ENCODE results near the gene MON1A.

Gene MON1A

DNA sequence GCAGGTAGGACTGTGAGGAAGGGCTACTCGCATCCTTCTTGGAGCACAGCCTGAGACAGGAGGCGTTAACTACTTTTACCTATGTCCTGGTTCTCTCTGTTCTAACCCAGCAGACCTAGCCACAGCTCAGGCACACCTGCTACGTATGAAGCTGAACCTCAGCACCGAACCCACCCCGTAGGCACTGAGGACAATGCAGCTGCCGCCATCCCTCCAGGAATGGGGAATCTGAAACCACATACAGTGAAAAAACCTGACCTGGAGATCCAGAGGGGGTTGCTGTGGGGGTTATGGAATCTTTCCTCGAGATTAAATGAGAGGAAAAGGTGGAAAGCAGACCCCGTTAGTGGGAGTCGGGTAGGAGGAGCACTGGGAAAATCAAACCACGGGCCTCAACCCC, 40.3 kb downstream of the MON1A start:
- no peak for DNase-seq (ENCODE audit: low spot score)

DNA sequence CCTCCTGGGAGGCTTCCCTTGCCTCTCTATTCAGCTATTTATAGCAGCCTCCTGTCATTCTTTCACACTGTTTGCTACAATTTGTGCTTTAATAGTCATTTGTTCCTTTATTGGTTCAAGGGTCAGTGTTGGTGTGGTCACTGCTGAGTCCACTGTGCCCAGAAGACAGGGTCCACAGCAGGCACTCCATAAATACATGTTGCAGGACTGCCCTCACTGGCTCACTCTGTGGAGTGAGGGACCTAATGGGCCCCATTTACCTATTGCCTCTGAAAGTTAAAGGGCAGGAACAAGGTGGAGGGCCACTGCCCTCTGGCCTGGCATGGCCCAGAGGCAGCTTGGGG, 42.7 kb downstream of the MON1A start:
- no peak for DNase-seq (ENCODE audit: low spot score)

DNA sequence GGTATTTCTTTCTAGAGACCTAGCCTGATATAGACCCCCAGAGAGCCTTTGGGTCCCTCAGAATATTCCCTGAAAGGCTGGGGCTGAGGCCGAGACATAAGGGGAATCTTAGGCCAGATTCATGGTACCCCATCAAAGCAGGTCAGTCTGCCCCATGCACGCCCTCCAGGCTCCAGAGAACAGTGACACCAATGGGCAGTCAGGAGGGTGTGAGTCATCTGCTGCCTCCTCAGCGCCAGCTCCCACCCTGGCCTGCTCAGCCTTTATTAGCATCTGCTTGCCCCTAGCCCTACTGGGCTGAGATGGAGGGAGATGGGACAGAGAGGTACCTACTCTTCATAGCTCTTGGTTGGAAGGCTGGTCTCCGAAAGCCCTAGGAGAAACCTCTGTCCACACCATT, 45.6 kb downstream of the MON1A start:
- DNase-seq (ENCODE audit: low spot score), result no peak

GRCh38 chr3:49882166-49882565, 47.4 kb downstream of the MON1A start:
- DNase-seq (ENCODE audit: low spot score), result no peak

DNA sequence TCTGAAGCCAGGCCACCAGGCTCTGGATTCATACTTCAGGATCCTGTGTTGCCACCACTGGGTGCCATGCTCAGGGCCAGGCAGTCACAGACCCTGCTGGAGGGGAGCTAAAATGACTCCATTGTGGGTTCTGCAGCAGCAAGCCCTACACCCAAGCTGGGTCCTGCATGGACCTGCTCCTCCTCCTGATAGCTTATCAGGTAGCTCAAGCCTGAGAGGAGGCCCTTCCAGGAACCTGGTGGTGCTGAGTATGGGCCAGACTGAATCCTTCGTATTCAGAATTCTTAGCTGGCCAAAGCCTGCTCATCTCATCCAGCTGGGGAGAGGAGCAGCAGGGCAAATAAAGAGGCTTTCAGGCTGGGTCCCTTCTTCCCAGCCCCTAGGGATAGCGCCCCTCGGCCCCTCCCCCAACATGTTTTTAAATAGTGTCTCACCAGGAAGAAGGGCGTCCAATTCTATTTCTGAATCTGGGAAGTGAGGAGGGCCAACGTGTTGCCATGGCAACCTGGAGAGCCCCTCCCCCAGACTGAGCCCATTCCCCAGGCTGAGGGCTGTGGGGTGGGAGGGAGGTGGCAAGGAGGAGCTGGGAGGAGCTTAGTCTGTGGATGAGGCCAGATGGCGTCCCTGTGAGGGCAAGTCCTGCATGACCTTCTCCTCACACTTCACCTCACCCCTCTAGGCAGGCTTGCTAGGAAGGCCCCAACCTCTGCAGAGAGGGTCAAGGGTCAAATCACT, 48.9 kb downstream of the MON1A start:
- peak; percentile 84 for DNase-seq (ENCODE audit: low spot score)

- no peak for DNase-seq (ENCODE audit: low spot score)
Measured at GRCh38 chr3:49879721-49880120, 49.9 kb downstream of the MON1A start.

DNA sequence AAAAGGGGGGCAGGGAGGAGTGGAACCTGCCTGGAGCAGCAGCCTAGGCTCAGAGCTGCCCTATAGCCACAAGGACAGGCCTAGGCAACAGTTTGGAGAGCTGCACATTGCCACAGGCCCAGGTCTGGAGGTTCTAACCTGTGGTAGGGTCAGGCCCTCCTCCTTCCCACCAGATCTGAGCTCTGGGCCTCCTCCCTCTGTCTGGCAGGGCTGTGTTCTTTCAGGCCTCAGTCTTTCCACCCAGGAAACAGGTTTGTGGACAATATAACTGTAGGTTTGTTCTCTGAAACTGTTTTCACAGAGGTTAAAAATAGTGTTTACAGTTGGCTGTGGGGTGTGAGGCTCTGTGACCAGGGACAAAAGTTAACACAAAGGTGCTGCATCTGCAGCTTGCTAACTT, 50.9 kb downstream of the MON1A start:
- no peak for DNase-seq (ENCODE audit: low spot score)

- DNase-seq (ENCODE audit: low spot score), result no peak
Measured at GRCh38 chr3:49877716-49878115, 51.9 kb downstream of the MON1A start.

- DNase-seq (ENCODE audit: low spot score), result no peak
Measured at GRCh38 chr3:49876567-49876966, 53.0 kb downstream of the MON1A start.

GRCh38 chr3:49873623-49874022, 56.0 kb downstream of the MON1A start:
- no peak for DNase-seq (ENCODE audit: low spot score)

DNA sequence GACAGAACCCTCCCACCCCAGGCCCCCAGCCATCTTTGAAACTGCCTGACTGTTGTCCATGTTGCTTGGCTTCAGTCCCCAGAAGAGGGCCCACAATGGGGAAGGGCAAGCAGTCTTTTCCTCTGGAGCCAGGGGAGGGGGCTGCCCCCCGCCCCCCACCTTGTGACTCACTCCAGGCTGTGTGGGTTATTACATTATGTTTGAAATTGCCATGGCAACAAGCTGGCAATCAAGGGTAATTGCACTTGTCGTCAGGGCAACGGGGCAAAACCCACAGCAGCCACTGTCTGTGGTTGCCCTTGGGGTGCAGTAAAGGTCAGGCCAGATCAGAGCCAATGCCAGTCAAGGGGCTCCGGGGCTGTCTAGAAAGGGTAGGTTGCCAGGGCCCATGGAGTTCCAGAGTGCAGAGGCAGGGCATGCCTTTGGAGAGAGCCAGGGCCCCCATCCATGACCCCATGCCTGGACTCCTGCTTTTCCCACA, 56.8 kb downstream of the MON1A start:
- DNase-seq (ENCODE audit: low spot score), result no peak

DNA sequence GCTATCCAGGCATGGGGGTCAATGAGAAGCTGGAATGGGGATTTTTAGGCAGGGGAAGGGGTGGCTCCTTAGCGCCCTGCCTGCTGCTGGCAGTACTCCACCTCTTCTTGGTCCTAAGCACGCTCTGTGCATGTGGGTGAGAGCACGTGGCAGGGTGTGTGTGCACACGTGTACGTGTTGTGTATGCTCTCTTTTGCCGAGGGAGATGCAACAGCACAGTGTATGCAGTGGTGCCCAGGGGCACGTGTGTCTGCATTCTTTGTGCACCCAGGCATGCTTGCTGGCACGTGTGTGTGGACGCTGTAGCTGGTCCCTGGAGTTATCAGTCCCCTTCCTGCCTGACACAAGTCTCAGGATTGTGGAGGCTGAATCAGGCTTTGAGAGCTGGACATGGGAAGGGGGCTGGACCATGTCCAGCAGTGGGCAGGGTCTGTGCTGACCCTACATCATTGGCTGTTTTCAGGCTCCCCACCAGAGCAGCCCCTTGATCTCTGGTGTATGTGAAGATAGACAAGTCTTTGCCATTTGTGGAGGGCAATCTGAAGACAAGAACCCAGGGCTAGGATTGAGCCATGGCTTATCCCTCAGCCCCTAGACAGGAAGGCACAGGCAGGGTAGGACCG, 58.0 kb downstream of the MON1A start:
- no peak for DNase-seq (ENCODE audit: low spot score)

DNA sequence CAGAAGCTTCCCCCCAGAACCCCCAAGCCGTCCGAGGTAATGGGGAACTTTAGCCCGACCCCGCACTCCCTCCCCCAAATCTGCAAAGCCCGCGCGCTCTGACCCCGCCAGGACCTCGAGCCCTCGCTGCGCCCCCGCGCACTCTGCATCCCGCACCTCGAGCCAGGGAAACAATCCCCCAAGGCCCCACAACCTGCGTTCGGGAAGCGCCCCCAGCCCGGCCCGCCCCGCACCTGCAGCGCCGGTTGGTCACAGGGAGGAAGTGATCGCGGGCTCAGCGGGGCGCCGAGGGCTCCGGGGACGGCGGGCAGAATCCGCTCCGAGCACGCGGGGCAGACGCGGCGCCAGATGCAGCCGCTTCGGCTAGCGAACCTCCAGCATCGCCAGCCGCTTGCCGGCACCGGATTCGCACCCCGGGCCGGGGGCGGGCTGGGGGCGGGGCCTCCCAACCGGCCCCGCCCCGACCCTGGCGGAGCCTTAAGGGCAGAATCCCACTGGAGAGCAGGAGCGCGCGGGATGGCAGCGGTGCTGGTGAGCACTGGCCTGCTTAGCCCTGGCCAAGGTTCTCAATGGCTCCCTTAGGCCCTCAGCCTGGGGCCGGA, 60.0 kb downstream of the MON1A start, which contains the start of gene CAMKV:
TSS of gene CAMKV (minus strand) at position 382 of the 602 bp plus-strand sequence. CDS start 7,518 bp downstream, outside the sequence.
- peak; percentile 92 for DNase-seq (ENCODE audit: low spot score)

DNA sequence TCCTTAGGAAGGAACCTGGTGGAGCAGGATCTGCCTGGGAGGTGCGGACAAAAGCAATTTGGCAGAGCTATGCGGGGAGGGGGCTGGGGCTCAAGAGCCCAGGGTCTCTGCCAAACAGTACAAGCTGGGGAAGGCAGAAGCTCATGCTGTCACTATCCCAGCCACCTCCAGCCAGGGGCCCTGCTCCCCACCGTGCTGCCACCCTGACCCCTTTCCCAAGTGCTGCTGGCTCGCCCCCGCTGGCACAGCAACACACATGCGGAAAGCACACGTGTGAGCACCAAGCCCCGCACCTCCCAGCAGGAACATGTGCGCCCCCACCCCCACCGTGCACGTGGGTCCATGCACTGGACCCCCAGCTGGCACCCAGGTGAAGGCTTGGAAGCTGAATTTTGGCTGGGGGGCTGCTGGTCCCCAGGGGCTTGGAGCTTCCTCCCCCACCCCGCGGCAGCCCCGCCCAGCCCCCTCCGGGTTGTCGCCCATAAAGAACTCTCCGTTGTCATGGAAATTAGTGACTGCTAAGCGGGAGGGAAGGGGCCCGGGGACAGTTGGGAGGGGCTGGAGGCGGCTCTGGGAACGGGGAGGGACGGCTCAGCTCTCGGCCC, 60.6 kb downstream of the MON1A start:
- DNase-seq (ENCODE audit: low spot score), result peak; percentile 74

- peak; percentile 85 for DNase-seq (ENCODE audit: low spot score)
Measured at GRCh38 chr3:49867871-49868321, 61.7 kb downstream of the MON1A start.

- no peak for DNase-seq (ENCODE audit: low spot score)
Measured at GRCh38 chr3:49867400-49867799, 62.2 kb downstream of the MON1A start.

DNA sequence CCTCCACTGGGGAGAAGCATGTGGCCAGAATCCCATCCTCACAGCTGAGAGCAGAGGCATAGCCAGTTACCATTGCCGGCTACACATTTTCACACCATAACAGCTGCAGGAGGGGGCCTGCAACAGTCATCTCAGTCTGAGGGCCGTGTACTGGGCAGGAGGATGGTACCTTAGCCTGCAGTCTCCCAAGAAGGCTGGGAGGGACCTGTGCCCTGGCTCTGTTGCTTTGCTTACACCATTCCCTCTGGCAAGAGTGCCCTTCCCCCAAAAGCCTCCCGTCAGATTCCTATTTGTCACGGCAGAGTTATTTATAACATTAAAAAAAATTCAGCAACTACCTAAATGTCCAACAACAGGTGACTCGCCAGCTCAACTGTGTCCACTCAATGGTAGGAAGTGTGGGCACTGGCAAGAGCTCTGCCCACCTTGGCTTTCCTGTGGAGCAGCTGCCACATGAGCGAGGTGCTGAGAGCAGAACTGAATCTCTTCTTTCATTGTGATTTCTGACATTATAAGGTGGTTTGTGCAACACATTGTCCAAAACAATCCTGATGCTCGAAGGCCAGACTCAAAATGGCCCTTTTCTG, 64.3 kb downstream of the MON1A start:
- no peak for DNase-seq (ENCODE audit: low spot score)

DNA sequence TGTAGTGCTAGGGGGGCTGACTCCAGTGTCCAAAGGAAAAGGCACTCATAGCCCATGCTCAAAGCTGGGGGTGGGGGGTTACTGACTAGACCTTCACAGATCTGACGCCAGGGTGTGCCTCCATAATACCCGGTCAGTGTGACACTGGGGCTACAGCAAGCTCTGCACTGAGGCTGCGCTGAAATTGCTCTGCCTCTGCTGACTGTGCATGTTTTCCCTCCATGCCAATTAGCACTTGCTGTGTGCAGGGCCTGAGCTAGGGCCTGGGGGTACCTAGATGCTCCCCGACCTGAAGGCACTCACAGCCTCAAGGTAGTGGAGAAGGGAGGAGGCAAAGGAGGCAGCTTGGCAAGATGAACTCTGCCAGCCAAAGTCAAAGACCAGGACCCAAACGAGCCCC, 65.1 kb downstream of the MON1A start:
- DNase-seq (ENCODE audit: low spot score), result no peak

DNA sequence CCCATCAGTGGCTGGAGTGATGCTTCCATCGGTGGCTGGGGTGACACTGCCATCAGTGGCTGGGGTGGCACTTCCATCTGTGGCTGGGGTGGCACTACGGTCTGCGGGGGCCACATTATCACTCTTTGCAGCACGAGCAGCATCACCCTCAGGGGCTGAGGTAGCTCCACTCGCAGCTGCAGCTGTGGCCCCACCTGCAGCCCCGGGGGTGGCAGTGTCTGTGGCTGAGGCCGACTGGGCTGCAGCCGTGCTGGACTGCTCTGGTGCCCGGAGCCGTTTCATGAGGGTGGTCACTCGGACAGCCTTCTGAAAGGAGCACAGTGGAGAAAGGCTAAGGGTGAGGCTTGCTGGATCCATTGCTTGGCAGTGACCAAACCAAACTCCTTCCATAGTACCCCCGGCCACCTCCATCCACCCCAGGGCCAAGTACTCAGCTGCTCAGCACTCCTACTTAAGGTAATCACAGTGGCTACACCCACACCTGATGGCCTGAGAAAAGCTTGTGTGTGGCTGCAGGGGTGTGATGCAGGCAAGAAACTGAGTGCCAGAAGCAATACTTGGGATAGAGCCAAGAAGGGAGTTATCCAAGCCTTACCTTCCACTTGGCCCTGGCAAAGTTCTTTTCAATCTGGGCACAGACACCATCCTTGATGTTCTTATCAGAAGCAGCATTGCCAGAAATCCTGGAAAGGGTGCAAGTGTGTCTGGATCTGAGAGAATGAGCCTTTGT, 69.9 kb downstream of the MON1A start:
- no peak for DNase-seq (ENCODE audit: low spot score)

Data from iPS-NIHi11 (cell line).